NCI-H446 (cell line): Measurements from ENCODE around the gene TBRG4.
"Not testable (repeated sequence)": the region's sequence is repeated elsewhere in the genome, so short reads cannot be mapped to it uniquely, and the experiment has no call there.

Source experiments
- DNase-seq, 2 experiments: peaks; one replicate each; lab custom pipeline; 2025; lab: John Stamatoyannopoulos, UW

The TBRG4 gene

DNA sequence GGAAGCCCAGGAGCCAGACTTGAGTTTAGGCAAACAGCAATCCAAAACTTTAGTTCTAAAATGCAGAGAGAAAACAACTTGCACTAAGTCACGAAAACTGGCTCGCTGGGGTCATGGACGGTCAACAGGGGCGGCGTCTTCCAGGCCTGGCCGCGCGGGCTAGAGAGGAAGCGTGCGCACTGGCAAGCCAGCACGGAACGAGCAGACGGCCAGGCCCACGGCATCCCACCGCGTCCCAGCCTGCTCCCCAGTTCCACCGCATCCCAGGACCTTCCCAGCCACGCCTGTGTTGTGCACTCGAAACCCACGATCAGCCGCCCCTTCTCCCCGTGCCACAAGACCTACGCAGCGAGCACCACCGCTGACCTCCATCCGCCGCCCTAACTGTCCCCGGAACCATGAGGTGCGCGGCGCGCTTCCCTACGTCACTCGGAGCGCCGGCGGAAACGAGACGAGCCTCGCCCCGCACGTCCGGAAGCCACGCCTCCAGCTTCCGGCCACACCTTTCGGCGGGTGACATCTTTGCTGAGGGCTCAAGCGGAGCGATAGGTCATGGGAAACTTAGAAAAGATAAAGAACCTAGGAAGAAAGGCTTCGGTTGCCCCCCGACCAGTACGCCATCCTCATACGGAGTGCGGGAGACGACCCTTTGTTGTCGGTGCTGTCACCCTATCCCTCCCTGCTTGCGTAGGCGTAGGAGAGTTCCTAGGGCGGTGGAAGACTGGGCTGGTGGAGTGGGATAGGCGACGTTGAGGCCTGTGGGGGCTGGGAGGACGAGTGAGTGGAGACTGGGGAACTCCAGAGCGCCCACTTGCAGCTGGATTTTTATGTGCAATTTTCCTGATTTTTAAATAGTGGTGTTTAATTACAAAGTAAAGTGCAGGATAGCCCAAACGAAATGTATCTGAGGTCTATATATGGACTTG lies at the start of gene TBRG4:
TSS of gene TBRG4 (minus strand) at position 400 of the 926 bp plus-strand sequence. CDS start 2,460 bp downstream, outside the sequence.
- DNase-seq = peak; percentile 90 to 95

DNA sequence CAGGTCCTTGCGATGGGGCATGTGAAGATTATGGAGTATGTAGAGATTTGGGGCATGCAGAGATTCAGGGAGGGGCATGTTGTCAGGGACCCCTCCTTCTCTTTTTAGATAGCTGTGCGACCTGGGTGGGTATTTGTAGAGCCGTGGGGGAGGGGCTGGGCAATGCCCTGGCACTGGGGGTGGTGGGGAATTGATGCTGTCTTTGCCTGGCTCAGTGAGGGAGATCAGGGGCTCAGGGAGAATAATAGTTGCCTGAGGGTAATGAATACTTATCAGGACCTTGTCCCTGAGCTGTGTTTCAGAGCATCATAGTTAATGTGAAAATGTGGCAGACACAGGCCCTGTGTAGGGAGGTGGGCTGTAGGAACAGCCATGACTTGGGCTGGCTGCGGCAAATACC lies 49.6 kb upstream of the TBRG4 start:
- no peak for DNase-seq

DNA sequence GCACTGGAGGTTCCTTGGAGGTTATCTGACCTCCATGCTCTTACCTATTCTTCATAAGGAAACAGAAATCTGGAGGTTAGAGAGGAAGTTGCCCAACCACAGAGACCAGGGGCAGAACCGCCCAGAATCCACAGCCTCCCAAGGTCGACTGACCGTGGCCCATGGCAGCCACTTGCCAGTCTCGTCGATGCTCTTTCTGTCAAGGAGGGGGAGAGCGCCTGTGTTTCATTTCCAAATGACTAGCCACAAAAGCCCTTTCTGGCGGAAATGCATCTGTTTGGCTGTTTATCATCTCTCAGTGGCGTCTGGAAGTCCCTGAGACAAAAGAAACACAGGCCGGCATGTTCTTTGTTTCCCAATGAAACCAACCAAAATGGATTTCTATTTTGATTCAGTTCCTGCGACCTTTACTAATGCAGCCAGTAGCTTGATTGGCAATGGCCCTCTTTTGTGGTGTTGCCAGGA lies 49.0 kb upstream of the TBRG4 start:
- no peak for DNase-seq

DNA sequence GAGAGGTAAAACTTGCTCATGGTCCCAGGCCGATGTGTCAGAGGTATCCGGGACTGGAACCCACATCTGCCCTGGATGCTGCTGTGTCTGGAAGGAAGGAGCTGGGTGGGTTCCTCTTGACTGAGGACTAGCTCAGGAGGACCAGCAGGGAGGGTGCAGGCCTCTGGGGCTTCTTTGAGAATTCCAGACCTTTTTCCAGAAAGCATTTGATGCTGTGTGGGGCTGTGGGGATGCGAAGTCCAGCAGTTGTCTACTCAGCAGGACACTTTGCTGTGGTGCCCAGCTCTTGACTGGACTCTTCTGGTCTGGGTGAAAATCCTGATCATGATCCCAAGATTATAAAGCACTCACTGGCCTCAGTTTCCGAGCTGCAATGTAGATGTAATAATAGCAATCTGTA lies 47.8 kb upstream of the TBRG4 start:
- no peak for DNase-seq

DNA sequence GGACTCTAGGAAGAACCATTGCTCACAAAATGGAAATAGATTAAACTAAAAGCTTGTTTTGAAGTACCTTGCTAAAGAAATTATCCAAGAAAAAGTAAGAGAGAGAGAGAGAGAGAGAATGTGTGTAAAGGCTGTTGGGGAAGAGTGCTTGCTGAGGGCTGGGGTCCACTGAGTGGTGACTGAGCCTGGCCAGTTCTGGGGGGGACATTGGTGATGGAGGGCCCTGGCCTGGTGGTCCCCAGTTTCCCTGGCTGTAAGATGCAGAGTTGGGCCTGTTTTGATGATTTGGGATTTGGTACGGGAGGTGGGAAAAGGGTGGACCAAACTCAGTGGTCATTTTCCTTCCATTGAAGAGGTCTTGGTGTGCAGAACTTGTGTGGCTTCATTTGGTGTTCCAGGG lies 47.0 kb upstream of the TBRG4 start:
- DNase-seq = no peak

DNA sequence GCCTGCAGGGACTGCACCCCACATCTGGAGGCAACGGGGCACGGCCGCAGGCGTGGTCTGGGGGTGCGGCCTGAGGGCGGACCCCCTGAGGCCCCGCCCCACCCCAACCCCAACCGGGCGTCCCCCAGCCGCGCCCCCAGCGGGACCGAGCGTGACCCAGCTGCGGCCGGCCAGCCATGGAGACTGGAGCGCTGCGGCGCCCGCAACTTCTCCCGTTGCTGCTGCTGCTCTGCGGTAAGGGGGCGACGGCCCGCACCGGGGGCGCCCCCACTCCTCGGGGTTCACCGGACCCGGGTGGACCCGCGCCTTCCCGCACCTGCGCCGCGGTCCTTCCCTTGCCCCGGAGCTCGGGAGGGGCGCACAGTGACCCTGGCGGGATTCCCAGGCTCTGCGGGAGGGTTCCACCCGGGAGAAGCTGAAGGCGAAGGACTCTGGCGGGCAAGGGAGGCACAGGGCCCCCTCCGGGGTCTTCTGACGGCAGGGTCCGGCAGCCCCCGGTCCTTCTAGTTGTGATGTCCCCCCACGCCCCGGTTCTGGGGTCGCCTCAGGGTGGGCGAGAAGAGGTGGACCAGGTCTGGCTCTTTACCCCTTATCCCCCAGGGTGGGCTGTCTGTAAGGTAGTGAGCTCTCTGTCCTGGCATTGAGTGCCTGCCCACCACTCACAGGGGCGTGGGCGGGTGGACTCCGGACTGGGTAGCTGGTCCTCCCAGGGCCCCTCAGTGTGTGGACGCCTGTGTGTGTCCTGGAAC lies 46.3 kb upstream of the TBRG4 start, which contains the start of gene RAMP3:
TSS of gene RAMP3 (plus strand) at position 139 of the 749 bp plus-strand sequence. CDS start at position 177, 38 bp downstream.
- DNase-seq = no peak

DNA sequence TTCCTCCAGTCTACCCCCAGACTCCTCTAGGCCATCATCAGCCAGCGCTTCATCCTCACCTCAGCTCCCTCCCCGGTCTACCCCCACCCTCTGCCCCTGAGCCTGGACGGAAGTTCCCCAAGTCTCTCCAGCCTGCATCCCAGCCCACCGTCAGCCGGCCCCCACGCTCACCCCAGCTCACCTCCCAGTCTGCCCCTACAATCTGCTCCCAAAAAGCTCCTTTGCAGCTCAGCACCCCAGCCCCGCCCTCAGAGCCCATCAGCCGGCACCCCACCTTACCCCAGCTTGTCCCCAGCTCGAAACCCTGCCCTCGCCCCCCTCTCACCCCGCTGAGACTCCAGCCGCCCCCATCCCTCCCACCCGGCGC lies 45.8 kb upstream of the TBRG4 start:
- no peak for DNase-seq

DNA sequence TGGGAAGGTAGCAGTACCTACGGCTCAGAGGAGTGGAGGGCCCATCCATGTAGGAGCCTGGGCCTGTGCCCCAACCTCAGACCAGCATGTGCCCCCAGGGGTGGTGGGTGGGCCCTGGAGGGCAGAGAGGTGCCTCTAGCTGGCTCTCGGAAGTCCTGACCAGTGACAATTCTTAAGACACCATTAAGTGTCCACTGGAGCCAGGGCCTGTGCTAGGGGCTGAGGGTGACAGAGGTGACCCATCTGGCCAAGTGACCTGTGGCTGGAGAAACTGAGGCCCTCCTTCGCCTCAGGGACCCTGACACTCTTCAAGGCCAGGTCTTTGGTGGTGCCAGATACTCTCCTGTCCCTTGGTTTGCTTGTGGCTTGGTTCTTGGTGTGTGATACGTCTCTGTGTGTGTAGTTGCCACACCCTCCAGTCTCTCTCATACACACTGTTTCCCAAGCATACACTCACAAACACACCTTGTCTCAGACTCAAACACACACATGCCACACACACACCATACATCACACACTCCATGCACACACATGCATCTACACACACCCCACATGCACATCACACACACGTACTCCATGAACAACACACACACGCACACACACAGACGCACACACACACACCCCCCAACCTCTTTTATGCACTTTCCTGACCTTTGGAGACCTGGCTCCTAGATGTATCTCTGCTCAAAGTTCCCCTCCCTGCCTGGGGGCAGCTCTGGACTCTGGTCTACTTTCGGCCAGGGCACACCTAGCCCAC lies 45.2 kb upstream of the TBRG4 start:
- no peak for DNase-seq

DNA sequence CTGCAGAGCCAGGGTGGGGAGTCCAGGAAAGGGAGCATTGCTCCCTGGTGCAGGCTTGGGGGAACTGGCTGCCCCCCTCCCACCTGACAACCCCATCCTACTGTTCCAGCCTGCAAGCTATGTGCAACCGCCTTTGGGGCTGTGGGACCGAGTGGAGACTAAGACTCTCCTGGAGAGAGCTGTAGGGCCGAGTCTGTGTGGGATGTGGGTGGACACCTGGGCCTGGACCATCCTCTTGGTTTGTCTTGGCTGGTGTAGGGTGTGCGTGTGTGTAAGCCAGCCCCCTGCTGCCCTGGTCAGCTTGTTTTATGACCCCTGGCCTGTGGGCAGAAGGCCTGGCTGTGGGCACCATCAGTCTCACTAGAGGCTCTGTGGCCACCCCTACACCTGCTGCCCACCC lies 44.4 kb upstream of the TBRG4 start:
- DNase-seq = no peak

DNA sequence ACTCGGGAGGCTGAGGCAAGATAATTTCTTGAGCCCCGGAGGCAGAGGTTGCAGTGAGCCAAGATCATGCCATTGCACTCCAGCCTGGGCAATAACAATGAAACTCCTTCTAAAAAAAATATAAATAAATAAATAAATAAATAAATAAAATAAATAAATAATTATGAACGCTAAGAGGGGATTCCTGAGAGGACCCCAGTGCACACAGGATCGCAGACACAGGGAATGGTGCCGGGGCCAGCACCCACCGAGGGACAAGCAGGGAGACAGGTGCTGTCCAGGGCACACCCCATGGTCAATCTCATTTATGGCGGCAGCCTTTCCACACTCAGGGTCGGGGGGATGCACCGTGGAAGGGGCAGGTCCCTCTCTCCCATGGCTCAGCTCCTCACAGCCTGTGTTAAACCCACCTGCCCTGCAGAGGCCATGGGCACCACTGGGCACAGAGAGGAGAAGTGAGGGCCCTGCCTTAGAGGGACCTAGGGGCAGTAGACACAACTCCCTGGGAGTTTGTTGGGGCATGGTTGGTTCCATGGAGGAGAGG lies 43.9 kb upstream of the TBRG4 start:
- DNase-seq = no peak

DNA sequence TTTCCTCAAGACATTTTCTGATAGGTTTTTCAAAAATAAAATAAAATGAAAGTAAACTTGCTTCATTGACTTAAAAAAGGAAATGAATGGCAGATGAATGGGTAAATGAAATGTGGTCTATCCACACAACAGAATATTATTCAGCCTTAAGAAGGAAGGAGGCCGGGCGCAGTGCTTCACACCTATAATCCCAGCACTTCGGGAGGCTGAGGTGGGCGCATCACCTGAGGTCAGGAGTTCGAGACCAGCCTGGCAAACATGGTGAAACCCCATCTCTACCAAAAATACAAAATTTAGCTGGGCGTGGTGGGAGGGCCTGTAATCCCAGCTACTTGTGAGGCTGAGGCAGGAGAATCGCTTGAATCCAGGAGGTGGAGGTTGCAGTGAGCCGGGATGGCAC lies 42.4 kb upstream of the TBRG4 start:
- DNase-seq = not testable (repeated sequence)

DNA sequence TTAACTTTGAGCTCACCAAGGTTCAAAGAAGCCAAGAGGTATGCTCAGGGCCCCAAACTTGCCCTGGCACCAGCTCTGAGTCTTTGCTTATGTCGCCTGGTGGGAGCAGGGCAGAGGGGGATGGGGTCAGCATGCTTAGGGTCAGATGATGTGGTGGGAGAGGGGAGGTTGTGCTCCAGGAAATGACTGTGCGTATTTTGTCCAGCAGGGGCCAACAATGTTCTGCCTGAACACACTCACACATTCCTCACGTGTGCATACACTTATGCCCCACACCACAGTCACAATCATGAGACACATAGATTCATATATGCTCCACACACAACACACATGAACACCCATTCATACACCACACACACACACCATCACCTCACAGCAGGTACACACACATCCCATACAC lies 41.7 kb upstream of the TBRG4 start:
- DNase-seq = no peak

DNA sequence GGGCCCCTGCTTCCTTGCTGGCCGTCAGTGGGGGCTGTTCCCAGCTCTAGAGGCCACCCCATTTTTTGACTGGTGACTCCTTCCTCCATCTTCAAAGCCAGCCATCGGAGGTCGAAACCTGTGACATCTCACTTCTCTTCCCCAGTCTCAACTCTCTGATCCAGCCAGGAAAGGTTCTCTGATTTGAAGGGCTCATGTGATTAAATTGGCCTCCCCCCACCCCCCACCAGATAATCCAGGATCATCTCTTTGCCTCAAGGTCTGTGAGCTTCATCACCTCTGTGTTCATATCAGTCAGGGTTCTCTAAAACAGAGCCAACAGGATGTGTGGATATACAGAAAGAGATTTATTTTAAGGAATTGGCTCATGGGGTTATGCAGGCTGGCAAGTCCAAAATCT lies 40.5 kb upstream of the TBRG4 start:
- no peak for DNase-seq

DNA sequence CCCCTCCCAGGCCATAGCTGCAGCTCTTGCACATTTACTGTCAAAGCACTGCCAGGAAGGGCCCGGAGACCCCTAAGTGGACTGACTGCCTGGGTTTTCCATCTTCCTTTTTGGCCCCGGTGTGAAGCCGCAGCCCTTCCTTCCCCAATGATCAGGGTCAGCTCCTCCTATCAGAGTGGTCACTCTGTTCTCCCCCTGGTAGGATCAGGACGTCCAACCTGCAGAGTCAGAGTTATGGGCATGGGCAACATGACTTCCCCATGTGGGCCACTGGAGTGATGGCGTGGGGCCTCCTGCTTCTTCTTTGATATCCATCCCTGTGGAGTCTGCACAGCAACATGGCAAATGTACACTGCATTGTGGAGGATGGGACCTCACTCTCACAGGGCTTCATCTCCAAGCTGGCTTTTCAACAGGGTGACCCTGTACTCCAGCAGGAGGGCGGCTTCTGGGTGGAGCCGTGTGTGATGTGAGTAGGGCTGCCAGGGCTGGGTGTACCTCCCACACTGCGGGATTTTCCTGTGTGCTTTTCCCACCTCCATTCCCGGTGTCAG lies 39.7 kb upstream of the TBRG4 start:
- DNase-seq = no peak

DNA sequence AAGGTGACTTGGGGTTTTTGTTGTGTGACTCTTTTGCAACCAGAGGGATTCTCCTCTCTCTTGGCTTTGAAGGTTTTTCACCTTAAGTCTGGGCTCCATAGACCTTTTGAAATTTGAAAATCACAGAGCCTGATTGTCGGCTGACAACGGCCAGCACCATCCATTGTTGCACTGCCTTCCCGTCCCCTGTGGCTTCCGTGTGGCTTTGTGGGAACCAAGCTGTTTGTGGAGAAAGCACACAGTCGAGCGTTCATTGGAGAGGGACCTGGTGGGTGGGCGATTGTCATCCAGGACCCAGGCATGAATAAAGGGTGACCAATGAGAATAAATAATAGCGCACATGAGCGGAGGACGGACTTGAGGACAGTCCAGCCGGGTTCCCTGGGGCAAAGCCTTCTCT lies 38.7 kb upstream of the TBRG4 start:
- no peak for DNase-seq

DNA sequence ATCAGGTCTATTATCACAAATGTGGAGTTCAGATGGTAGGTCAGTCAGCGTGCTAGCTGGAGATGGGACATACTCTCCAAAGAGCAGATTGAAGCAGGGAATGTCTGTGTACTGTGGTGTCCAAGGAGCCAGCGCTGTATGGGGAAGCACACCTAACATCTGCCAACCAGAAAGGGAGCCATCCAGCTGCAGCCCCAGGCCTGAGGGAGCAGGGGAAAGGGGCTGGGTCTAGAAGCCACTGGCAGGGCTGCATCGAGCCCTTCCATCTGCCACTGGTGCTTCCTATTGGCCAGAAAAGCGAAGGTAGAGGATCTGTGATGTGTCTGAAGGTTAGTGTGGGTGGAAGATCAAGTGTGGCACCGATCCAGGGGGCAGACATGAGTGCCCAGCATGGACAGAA lies 38.1 kb upstream of the TBRG4 start:
- no peak for DNase-seq

DNA sequence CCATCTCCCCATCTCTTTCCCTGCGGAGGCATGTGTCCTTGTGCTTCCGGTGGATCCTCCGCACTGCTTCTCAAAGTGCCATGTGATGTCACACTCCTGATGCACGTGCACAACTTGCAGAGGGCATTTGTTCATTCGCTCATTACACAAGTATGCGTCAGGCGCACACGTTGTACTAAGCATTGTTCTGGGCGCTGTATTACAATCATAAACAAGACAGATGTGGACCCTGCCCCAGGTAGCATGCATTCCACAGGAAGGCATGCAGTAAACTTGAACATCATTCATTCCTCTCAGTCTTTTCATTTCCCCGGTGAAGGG lies 37.1 kb upstream of the TBRG4 start:
- no peak for DNase-seq

DNA sequence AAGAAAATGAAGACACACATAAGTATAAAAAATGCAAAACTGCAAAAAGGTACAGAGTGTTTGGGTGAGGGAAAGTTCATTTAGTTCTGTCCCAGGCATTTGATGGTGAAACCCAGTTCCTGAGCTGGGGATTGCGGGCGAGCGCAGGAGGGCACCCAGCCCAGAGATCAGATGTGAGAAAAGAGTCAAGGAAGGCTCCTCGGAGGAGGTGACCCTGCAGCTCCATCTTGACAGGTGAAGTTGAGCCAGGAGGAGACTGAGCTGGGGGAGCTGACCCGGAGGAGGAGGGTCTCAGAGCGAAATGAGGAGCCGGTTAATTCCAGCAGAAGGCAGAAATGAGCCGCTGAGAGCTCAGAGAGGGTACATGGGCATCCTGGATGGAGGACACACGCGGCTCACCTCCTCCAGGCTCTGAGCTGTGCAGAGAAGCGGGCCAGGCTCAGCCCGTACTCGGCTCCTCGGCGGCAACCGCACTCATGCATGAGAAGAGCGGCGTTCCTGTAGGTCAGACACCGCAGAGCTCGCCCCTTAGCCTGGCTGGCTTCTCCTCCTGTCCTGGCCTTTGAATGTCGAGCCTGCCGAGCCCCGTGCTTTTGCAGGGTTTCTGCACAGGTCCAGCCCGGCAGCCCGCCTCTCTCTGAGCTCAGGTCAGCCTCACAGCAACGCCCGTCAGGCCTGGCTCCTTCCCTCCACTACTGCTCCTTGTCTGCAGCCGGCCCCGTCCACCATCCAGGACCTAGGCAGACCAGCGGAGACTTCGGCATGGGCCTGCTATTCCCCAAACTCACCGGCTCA lies 36.6 kb upstream of the TBRG4 start:
- no peak for DNase-seq

DNA sequence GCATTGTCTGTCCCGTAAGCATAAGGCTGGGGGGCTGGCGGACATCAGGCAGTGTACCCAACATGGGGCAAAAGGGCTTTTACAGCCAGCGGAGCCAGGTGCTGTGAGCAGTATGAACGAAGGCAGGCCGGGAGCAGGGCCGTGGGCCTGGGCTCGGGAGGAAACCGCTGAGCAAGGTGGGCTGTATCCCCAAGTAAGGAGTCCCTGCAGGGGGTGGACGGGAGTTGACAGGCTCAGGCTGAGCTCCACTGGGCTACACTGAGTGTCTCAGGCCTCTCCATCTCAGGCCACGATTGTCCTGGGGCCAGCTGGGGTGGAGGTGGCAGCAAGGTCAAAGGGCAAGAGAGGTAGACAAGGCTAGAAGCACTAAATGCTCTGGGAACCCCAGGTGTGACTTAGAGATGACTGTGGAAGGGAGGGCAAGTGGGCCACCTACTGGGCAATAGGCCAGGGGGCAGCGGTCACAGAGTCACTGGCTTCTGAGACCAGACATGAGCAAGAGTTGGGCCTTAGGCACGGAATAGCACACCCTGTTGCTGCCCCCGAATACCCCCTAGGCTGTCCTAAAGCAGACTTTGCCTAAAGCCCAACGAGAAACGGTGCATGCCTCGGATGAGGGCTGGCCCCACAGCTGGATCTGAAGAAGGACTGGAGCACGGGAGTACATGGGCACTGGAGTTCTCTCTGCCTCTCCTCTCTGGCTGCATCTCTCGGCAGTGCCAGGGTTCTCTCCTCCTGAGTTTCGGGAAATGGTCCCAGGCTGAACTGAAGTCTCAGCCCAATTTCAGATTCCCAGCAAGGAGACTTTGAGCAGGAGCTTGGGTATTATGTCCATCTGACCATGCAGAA lies 35.3 kb upstream of the TBRG4 start:
- DNase-seq = no peak

DNA sequence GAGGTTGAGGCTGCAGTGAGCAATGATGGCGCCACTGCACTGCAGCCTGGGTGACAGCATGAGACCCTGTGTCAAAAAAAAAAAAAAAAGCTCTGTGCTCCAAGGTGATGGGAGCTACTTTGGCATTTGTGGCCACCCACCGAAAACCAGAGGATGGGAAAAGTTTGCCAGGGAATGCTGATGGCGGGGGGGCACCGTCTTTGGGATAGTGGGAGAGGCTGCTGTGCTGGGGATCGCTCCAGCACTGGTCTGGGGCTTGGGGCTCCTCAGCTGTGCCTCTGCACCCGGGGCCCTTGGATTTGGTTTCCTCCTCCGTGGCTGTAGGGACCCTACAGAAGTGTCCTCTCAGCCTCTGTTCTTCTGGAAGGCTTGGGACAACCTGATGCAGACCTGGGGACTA lies 34.4 kb upstream of the TBRG4 start:
- no peak for DNase-seq
